Mesenchymal stem cell (in vitro differentiated cells and primary cell): ENCODE data around the gene MRE11. TPM values are rescaled to one million over a fixed set of nuclear protein-coding genes. Genes with fewer than 3 reads are reported as not detected.
A peak's percentile ranks its signal among the peaks of the same experiment; 100 is the strongest.

Experiments used
- DNase-seq: peaks from one replicate; pipeline ENCODE4 v3.0.0-alpha.2; 2013
- H2AFZ ChIP-seq: one replicate; pipeline ENCODE4 v1.6.1; 2013; ENCODE audit warnings: low read depth, mild to moderate bottlenecking, control low read depth, inconsistent platforms, low read length, moderate library complexity
- H2AK5ac ChIP-seq: 2 replicates; pipeline ENCODE4 v1.6.1; 2013; ENCODE audit warnings: low read length, moderate library complexity, mild to moderate bottlenecking, inconsistent platforms; ENCODE audit not compliant: severe bottlenecking
- H2BK120ac ChIP-seq: one replicate; pipeline ENCODE4 v1.6.1; 2013; ENCODE audit warnings: low read depth, mild to moderate bottlenecking, inconsistent platforms, low read length, moderate library complexity
- H2BK12ac ChIP-seq, 2 experiments: one replicate each; pipeline ENCODE4 v1.6.1; 2013; ENCODE audit warnings: inconsistent platforms in 2 of 2, low read length in 2 of 2, mild to moderate bottlenecking in 2 of 2, moderate library complexity in 2 of 2, control low read depth in 1 of 2
- H2BK15ac ChIP-seq: one replicate; pipeline ENCODE4 v1.6.1; 2013; ENCODE audit warnings: mild to moderate bottlenecking, low read depth, inconsistent platforms; ENCODE audit not compliant: poor library complexity, severe bottlenecking
- H2BK5ac ChIP-seq: 2 replicates; pipeline ENCODE4 v1.6.1; 2013; ENCODE audit warnings: low read depth, mild to moderate bottlenecking, low read length, control low read depth, inconsistent platforms; ENCODE audit not compliant: poor library complexity, severe bottlenecking
- H3K14ac ChIP-seq, 2 experiments: one replicate each; pipeline ENCODE4 v1.6.1; 2013; ENCODE audit warnings: inconsistent platforms in 2 of 2, low read length in 2 of 2, control low read depth in 1 of 2, mild to moderate bottlenecking in 1 of 2, moderate library complexity in 1 of 2
- H3K18ac ChIP-seq, 2 experiments: one replicate each; pipeline ENCODE4 v1.6.1; 2013; ENCODE audit warnings: inconsistent platforms in 2 of 2, low read length in 2 of 2, control low read depth in 1 of 2, low read depth in 1 of 2, mild to moderate bottlenecking in 1 of 2
- H3K23ac ChIP-seq, 2 experiments: one replicate each; pipeline ENCODE4 v1.6.1; 2013; ENCODE audit warnings: inconsistent platforms in 2 of 2, low read length in 2 of 2, mild to moderate bottlenecking in 2 of 2, moderate library complexity in 2 of 2, control low read depth in 1 of 2
- H3K27ac ChIP-seq: 2 replicates; pipeline ENCODE4 v1.5.1; 2013; ENCODE audit warnings: mild to moderate bottlenecking, moderate library complexity, low read length, control low read depth, inconsistent platforms; ENCODE audit not compliant: poor library complexity, severe bottlenecking
- H3K27me3 ChIP-seq, 2 experiments: 2 replicates each; pipeline versions ENCODE4 v1.6.1 to v1.7.0; 2013; ENCODE audit warnings: low read length in 2 of 2, mild to moderate bottlenecking in 2 of 2, moderate library complexity in 2 of 2, control low read depth in 1 of 2, inconsistent platforms in 1 of 2; ENCODE audit not compliant: control insufficient read depth in 1 of 2, insufficient read depth in 1 of 2
- H3K36me3 ChIP-seq, 2 experiments: 2 replicates each; pipeline versions ENCODE4 v1.6.1 to v1.7.0; 2013; ENCODE audit warnings: low read length in 2 of 2, control low read depth in 1 of 2, inconsistent platforms in 1 of 2, low read depth in 1 of 2, mild to moderate bottlenecking in 1 of 2; ENCODE audit not compliant: insufficient read depth in 2 of 2, control insufficient read depth in 1 of 2
- H3K4ac ChIP-seq, 2 experiments: one replicate each; pipeline ENCODE4 v1.6.1; 2013; ENCODE audit warnings: inconsistent platforms in 2 of 2, low read length in 2 of 2, mild to moderate bottlenecking in 2 of 2, moderate library complexity in 2 of 2, control low read depth in 1 of 2, low read depth in 1 of 2
- H3K4me1 ChIP-seq: 2 replicates; pipeline ENCODE4 v1.6.1; 2013; ENCODE audit warnings: low read depth, low read length, control low read depth; ENCODE audit not compliant: control insufficient read depth, insufficient read depth
- H3K4me2 ChIP-seq: 2 replicates; pipeline ENCODE4 v1.6.1; 2013; ENCODE audit warnings: low read length, mild to moderate bottlenecking, inconsistent platforms; ENCODE audit not compliant: poor library complexity, severe bottlenecking
- H3K4me3 ChIP-seq, 2 experiments: 2 replicates each; pipeline versions ENCODE4 v1.5.1 to v1.7.0; 2013; ENCODE audit warnings: low read length in 2 of 2, mild to moderate bottlenecking in 2 of 2, control low read depth in 1 of 2, low read depth in 1 of 2; ENCODE audit not compliant: insufficient read depth in 1 of 2
- H3K79me1 ChIP-seq: replicated peaks from 2 replicates; pipeline ENCODE4 v1.6.1; 2013; ENCODE audit warnings: mild to moderate bottlenecking, control low read depth, low read length, inconsistent platforms; ENCODE audit not compliant: poor library complexity, severe bottlenecking
- H3K9ac ChIP-seq: 2 replicates; pipeline ENCODE4 v1.7.0; 2013; ENCODE audit warnings: mild to moderate bottlenecking, low read length, moderate library complexity
- H3K9me3 ChIP-seq: 2 replicates; pipeline ENCODE4 v1.7.0; 2013; ENCODE audit warnings: mild to moderate bottlenecking, low read length; ENCODE audit not compliant: control insufficient read depth
- H4K8ac ChIP-seq: one replicate; pipeline ENCODE4 v1.6.1; 2013; ENCODE audit warnings: inconsistent platforms, mild to moderate bottlenecking, low read length, moderate library complexity
- H4K91ac ChIP-seq: one replicate; pipeline ENCODE4 v1.6.1; 2013; ENCODE audit warnings: mild to moderate bottlenecking, low read length, inconsistent platforms
- WGBS: methylation state at CpG from one replicate; pipeline ENCODE4 v1.1.7; 2013; ENCODE audit warnings: mixed read lengths; 5-methylcytosine and 5-hydroxymethylcytosine counted together
- polyA plus RNA-seq, 2 experiments: library from polyadenylated mRNA; stranded (reverse); fragments of 200-250 nt; gene quantifications; one replicate each; pipeline ENCODE4 v1.2.3, GENCODE V29; 2013

The MRE11 gene
- 3.3 TPM for polyA plus RNA-seq (2013, experiment 1 of 2)
- 4.5 TPM for polyA plus RNA-seq (2013, experiment 2 of 2)

- peak within 1 kb of the TSS in 1 of 2 experiments; percentile 63 for H3K18ac ChIP-seq
- H3K9ac ChIP-seq: peak within 1 kb of the TSS; percentile 94
- H4K8ac ChIP-seq: peak within 1 kb of the TSS; percentile 78
- WGBS: under 1% methylated on average over 55 of the region's 55 CpGs
- peak within 1 kb of the TSS in 1 of 2 experiments; percentile 51 for H3K4ac ChIP-seq
- peak; percentile 98 for DNase-seq
- H4K91ac ChIP-seq: no peak within 1 kb of the TSS
- H3K4me2 ChIP-seq: peak within 1 kb of the TSS; percentile 88
- H3K27ac ChIP-seq: peak within 1 kb of the TSS; percentile 51
- H3K36me3 ChIP-seq: peaks cover 4 to 45% of the 10 kb centered on the region in 2 experiments
- no peak within 1 kb of the TSS for H2BK15ac ChIP-seq
- no peak within 1 kb of the TSS for H2AK5ac ChIP-seq
- no peaks in the 10 kb centered on the region for H3K4me1 ChIP-seq
- no peak within 1 kb of the TSS for H3K14ac ChIP-seq
- no peak within 1 kb of the TSS for H2BK120ac ChIP-seq
- no peaks in the 10 kb centered on the region for H3K27me3 ChIP-seq
- H3K23ac ChIP-seq: peak within 1 kb of the TSS in 1 of 2 experiments; percentile 71
- peaks cover 22% of the 10 kb centered on the region for H3K79me1 ChIP-seq
- peak within 1 kb of the TSS; percentile 85 to 91 for H3K4me3 ChIP-seq
- no peaks in the 10 kb centered on the region for H3K9me3 ChIP-seq
- H2BK12ac ChIP-seq: no peak within 1 kb of the TSS
- no peak within 1 kb of the TSS for H2BK5ac ChIP-seq
- H2AFZ ChIP-seq: peak within 1 kb of the TSS; percentile 91
Measured at GRCh38 chr11:94493281-94494125, at the start of gene MRE11, which contains the start of gene ANKRD49. TSS of gene MRE11 (minus strand) at chr11:94493844. CDS start at chr11:94492801, 1,043 bp downstream. TSS of gene ANKRD49 (plus strand) at chr11:94493984. CDS start at chr11:94496694, 2,710 bp downstream.

GRCh38 chr11:94539420-94539819 is 45.8 kb upstream of the MRE11 start:
- Histone ChIP-seq H3K27me3 (no peaks in the 10 kb centered on the region), H3K9ac (no peak overlapping the region), H4K91ac (no peak overlapping the region), H3K27ac (no peak overlapping the region), H2BK120ac (no peak overlapping the region), H2BK15ac (no peak overlapping the region), H3K4ac (no peak overlapping the region), H3K23ac (no peak overlapping the region), H3K4me2 (no peak overlapping the region), H2AK5ac (no peak overlapping the region), H3K79me1 (no peaks in the 10 kb centered on the region), H3K14ac (no peak overlapping the region), H3K36me3 (no peaks in the 10 kb centered on the region), H3K4me3 (no peak overlapping the region), H4K8ac (no peak overlapping the region), H2AFZ (no peak overlapping the region), H3K9me3 (no peaks in the 10 kb centered on the region), H2BK5ac (no peak overlapping the region), H3K4me1 (no peaks in the 10 kb centered on the region), H3K18ac (no peak overlapping the region), H2BK12ac (no peak overlapping the region)
- 24% methylated on average over 1 of the region's 1 CpG for WGBS
- no peak for DNase-seq

- Histone ChIP-seq H2BK15ac (no peak overlapping the region), H3K36me3 (no peaks in the 10 kb centered on the region), H3K9ac (peak overlapping the region; percentile 44), H4K8ac (no peak overlapping the region), H3K4me3 (peak overlapping the region in 1 of 2 experiments; percentile 53), H3K9me3 (no peaks in the 10 kb centered on the region), H3K27me3 (no peaks in the 10 kb centered on the region), H3K79me1 (no peaks in the 10 kb centered on the region), H2AFZ (no peak overlapping the region), H3K4me1 (no peaks in the 10 kb centered on the region), H2BK12ac (no peak overlapping the region), H2BK5ac (no peak overlapping the region), H3K14ac (no peak overlapping the region), H4K91ac (no peak overlapping the region), H3K4me2 (no peak overlapping the region), H3K23ac (no peak overlapping the region), H2AK5ac (no peak overlapping the region), H3K27ac (no peak overlapping the region), H3K4ac (no peak overlapping the region), H2BK120ac (no peak overlapping the region), H3K18ac (no peak overlapping the region)
- no peak for DNase-seq
- WGBS: 96% methylated on average over 3 of the region's 3 CpGs
Measured at GRCh38 chr11:94537031-94537600, 43.5 kb upstream of the MRE11 start.

GRCh38 chr11:94536386-94536785 is 42.7 kb upstream of the MRE11 start:
- no peak overlapping the region for H3K18ac ChIP-seq
- no peak overlapping the region for H3K4me3 ChIP-seq
- H2AK5ac ChIP-seq: no peak overlapping the region
- H2AFZ ChIP-seq: no peak overlapping the region
- no peaks in the 10 kb centered on the region for H3K79me1 ChIP-seq
- H3K14ac ChIP-seq: no peak overlapping the region
- no peak overlapping the region for H4K91ac ChIP-seq
- no peak overlapping the region for H2BK5ac ChIP-seq
- no peak for DNase-seq
- no peaks in the 10 kb centered on the region for H3K9me3 ChIP-seq
- H4K8ac ChIP-seq: no peak overlapping the region
- H2BK120ac ChIP-seq: no peak overlapping the region
- H3K9ac ChIP-seq: peak overlapping the region; percentile 44
- H3K4ac ChIP-seq: no peak overlapping the region
- H3K27me3 ChIP-seq: no peaks in the 10 kb centered on the region
- H3K36me3 ChIP-seq: no peaks in the 10 kb centered on the region
- no peaks in the 10 kb centered on the region for H3K4me1 ChIP-seq
- H2BK15ac ChIP-seq: no peak overlapping the region
- no peak overlapping the region for H3K27ac ChIP-seq
- H3K4me2 ChIP-seq: no peak overlapping the region
- H2BK12ac ChIP-seq: no peak overlapping the region
- no peak overlapping the region for H3K23ac ChIP-seq
